ENCODE measurements around the gene RBL2.

DNA sequence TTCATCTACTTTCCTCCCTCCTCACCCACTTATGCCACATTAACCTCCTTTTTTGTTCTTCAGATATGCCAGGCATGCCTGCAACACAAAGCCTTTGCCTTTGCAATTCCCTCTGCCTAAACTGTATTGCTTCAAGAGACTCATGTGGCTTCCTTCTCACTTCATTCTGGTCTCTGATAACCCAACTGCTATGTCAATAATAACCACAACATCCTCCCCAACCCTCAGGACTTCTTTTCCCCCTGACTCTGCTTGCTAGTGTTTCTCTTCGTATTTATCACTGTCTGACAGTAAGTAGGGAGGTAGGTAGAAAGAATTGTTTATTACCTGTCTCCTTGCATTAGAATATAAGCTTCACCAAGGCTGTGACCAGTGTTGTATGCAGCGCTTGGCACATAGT lies 22.4 kb downstream of the RBL2 start:
- TF ChIP-seq, protein P1, sequence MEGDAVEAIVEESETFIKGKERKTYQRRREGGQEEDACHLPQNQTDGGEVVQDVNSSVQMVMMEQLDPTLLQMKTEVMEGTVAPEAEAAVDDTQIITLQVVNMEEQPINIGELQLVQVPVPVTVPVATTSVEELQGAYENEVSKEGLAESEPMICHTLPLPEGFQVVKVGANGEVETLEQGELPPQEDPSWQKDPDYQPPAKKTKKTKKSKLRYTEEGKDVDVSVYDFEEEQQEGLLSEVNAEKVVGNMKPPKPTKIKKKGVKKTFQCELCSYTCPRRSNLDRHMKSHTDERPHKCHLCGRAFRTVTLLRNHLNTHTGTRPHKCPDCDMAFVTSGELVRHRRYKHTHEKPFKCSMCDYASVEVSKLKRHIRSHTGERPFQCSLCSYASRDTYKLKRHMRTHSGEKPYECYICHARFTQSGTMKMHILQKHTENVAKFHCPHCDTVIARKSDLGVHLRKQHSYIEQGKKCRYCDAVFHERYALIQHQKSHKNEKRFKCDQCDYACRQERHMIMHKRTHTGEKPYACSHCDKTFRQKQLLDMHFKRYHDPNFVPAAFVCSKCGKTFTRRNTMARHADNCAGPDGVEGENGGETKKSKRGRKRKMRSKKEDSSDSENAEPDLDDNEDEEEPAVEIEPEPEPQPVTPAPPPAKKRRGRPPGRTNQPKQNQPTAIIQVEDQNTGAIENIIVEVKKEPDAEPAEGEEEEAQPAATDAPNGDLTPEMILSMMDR (IDR thresholded peaks at IDR 0.05; ENCODE audit: extremely low read depth in 1 of 2, insufficient read depth in 1 of 2, low read depth in 1 of 2, low read length in 2 of 2) = no peak
- no peak for TF ChIP-seq MYC (IDR thresholded peaks at IDR 0.05; ENCODE audit: low read depth, low read length)
- TF ChIP-seq GATA2 (IDR thresholded peaks at IDR 0.05; ENCODE audit: insufficient read depth, insufficient read length, low read depth, low read length) = no peak
- no peak for TF ChIP-seq POLR2AphosphoS5 (IDR thresholded peaks at IDR 0.05; ENCODE audit: insufficient read depth, low read depth, low read length)
- no peak for TF ChIP-seq POLR2A (IDR thresholded peaks at IDR 0.05; ENCODE audit: low read depth, low read length)
- no peak for TF ChIP-seq EZH2 (IDR thresholded peaks at IDR 0.05; ENCODE audit: borderline replicate concordance, low read depth, low read length, severe bottlenecking)
- no peak for TF ChIP-seq JUN (IDR thresholded peaks at IDR 0.05; ENCODE audit: borderline replicate concordance, insufficient read depth, insufficient read length, low read depth)
- TF ChIP-seq, protein P2, sequence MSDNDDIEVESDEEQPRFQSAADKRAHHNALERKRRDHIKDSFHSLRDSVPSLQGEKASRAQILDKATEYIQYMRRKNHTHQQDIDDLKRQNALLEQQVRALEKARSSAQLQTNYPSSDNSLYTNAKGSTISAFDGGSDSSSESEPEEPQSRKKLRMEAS (IDR thresholded peaks at IDR 0.05; ENCODE audit: insufficient read depth, insufficient read length) = no peak
- no peak for TF ChIP-seq FOS (IDR thresholded peaks at IDR 0.05; ENCODE audit: borderline replicate concordance, insufficient read depth, low read length)

Measured in endothelial cell of umbilical vein (primary cell).